Thoracic aorta (tissue), 2 donors: ENCODE results near the gene HSPA12A. TPM values are rescaled to one million over a fixed set of nuclear protein-coding genes. Genes with fewer than 3 reads are reported as not detected.
A peak's percentile ranks its signal among the peaks of the same experiment; 100 is the strongest.
"Not testable (repeated sequence)": the region's sequence is repeated elsewhere in the genome, so short reads cannot be mapped to it uniquely, and the experiment has no call there.

Experiments
- ATAC-seq: fragments of 150-250 bp; one replicate; pipeline ENCODE4 v1.8.0; 2017; ENCODE audit warnings: low read depth; ENCODE audit not compliant: insufficient number of reproducible peaks, low FRiP score
- DNase-seq: peaks from one replicate; pipeline ENCODE4 v3.0.0-alpha.2; 2020; ENCODE audit warnings: low spot score
- H3K27ac ChIP-seq, 2 donors: fragments of 200-600 bp; sonication (generic); 1 replicate in 1 of 2; 2 replicates in 1 of 2; pipeline ENCODE4 v1.5.1; 2016; ENCODE audit warnings: mild to moderate bottlenecking in 2 of 2, moderate library complexity in 2 of 2
- H3K27me3 ChIP-seq: fragments of 200-600 bp; sonication (generic); replicated peaks from 2 replicates; pipeline ENCODE4 v1.6.0; 2016; ENCODE audit warnings: mild to moderate bottlenecking; ENCODE audit not compliant: insufficient read depth
- H3K36me3 ChIP-seq: fragments of 200-600 bp; sonication (generic); one replicate; pipeline ENCODE4 v1.5.1; 2016
- H3K4me1 ChIP-seq, 2 donors: fragments of 200-600 bp; sonication (generic); 1 replicate in 1 of 2; 2 replicates in 1 of 2; pipeline versions ENCODE4 v1.5.1 to v1.6.0; 2016; ENCODE audit warnings: low read depth in 2 of 2, mild to moderate bottlenecking in 1 of 2; ENCODE audit not compliant: control insufficient read depth in 1 of 2
- H3K4me3 ChIP-seq: fragments of 200-600 bp; sonication (generic); 2 replicates; pipeline ENCODE4 v1.5.1; 2016; ENCODE audit warnings: mild to moderate bottlenecking
- H3K9me3 ChIP-seq: fragments of 200-600 bp; sonication (generic); 2 replicates; pipeline ENCODE4 v1.5.1; 2016
- total RNA-seq, 2 donors: library from RNA; depleted of rRNA; stranded (reverse); fragments of >200 nt; gene quantifications; one replicate each; pipeline versions ENCODE4 v1.1.0 to v1.2.3, GENCODE V29; 2016
- TF ChIP-seq, protein P1 (sequence below): fragments of 200-600 bp; sonication (generic); IDR thresholded peaks from one replicate; pipeline ENCODE4 v1.5.1; 2019; ENCODE audit warnings: antibody characterized with exemption

Gene HSPA12A
- total RNA-seq, 2 donors from 2014 or later: 10.2 to 13.6 TPM

- ATAC-seq (no peak), DNase-seq (no peak)
- no peak overlapping the region for H3K4me3 ChIP-seq
- H3K27ac ChIP-seq: no peak overlapping the region
- no peaks in the 10 kb centered on the region for H3K36me3 ChIP-seq
- H3K4me1 ChIP-seq: peaks cover 0 to 11% of the 10 kb centered on the region in 2 donors
- H3K27me3 ChIP-seq: no peaks in the 10 kb centered on the region
- no peaks in the 10 kb centered on the region for H3K9me3 ChIP-seq
- TF ChIP-seq, protein P1, sequence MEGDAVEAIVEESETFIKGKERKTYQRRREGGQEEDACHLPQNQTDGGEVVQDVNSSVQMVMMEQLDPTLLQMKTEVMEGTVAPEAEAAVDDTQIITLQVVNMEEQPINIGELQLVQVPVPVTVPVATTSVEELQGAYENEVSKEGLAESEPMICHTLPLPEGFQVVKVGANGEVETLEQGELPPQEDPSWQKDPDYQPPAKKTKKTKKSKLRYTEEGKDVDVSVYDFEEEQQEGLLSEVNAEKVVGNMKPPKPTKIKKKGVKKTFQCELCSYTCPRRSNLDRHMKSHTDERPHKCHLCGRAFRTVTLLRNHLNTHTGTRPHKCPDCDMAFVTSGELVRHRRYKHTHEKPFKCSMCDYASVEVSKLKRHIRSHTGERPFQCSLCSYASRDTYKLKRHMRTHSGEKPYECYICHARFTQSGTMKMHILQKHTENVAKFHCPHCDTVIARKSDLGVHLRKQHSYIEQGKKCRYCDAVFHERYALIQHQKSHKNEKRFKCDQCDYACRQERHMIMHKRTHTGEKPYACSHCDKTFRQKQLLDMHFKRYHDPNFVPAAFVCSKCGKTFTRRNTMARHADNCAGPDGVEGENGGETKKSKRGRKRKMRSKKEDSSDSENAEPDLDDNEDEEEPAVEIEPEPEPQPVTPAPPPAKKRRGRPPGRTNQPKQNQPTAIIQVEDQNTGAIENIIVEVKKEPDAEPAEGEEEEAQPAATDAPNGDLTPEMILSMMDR: no peak
Observed at GRCh38 chr10:116713846-116714245, 28.5 kb downstream of the HSPA12A start.

DNA sequence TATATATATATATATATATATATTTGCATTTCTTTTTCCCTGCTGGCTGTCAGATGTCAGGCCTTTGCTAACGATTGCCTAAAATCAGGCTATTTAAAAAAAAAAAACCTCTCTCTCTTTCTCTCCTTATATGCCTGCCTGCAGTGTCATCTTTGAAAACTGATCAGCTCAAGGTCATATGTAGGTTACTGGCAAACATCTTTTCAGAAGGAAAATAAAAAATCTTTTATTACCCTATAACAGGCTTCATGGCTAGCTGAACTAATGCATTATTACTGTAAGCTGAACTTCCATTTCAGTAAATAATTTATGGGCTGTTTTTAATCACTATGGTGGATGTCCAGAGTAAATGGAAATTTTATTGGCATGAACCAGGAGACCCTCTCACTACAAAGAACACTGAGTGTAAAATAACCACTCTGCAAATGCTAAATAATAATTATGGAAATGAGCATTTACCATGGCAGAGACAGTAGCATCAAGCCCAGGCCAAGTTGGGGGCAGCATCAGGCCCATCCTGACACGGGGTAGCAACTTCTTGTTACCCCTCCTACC lies 29.3 kb downstream of the HSPA12A start:
- Histone ChIP-seq H3K4me3 (no peak overlapping the region), H3K27me3 (no peaks in the 10 kb centered on the region), H3K4me1 (peaks cover 1 to 18% of the 10 kb centered on the region in 2 donors), H3K27ac (no peak overlapping the region), H3K9me3 (no peaks in the 10 kb centered on the region), H3K36me3 (no peaks in the 10 kb centered on the region)
- TF ChIP-seq, protein P1: no peak
- no peak for ATAC-seq
- DNase-seq: no peak

- H3K27ac ChIP-seq: no peak overlapping the region
- ATAC-seq: no peak
Observed at GRCh38 chr10:116712519-116712918, 29.8 kb downstream of the HSPA12A start.

DNA sequence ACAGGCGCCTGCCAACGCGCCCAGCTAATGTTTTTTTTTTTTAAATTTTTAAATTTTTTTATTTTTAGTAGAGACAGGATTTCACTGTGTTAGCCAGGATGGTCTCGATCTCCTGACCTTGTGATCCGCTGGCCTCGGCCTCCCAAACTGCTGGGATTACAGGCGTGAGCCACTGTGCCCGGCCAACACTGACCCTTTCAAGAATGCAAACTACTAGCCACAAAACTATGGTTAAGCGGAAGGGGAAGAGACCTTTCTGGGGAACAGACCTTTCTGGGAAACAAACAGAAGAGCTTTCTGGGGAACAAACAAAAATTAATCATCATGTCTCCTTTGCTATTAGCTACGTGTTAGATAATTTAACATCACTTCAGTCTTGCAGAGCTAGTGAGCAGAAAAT lies 30.6 kb downstream of the HSPA12A start:
- DNase-seq, H3K36me3 ChIP-seq, H3K27ac ChIP-seq, H3K27me3 ChIP-seq, H3K4me3 ChIP-seq, ATAC-seq, H3K9me3 ChIP-seq: not testable (repeated sequence)
- peaks cover 6 to 24% of the 10 kb centered on the region in 2 donors for H3K4me1 ChIP-seq

More at GRCh38 chr10:116712519-116712918, 29.8 kb downstream of the HSPA12A start:
- H3K36me3 ChIP-seq: no peaks in the 10 kb centered on the region
- peaks cover 6 to 24% of the 10 kb centered on the region in 2 donors for H3K4me1 ChIP-seq
- DNase-seq: no peak
- H3K27me3 ChIP-seq: no peaks in the 10 kb centered on the region
- no peak overlapping the region for H3K4me3 ChIP-seq
- no peaks in the 10 kb centered on the region for H3K9me3 ChIP-seq
- TF ChIP-seq, protein P1: no peak

DNA sequence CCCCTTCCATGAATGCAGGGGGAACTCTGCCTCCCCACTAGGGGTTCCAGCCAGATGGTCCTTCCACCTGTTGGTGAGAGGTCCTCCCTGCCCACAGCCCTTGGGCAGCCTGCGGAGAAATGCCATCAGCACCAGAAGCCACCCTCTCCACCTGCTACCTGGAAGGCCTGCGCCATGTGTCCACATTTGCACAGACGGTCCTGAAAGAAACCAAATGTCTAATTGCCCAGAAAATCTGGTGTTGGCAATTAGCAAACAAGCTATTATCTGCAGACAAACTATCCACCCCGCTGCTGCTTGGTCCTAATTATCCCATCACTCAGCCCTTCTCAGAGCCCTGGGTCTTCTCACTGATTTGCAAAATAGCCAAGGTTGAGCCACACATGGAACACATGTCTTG lies 32.3 kb downstream of the HSPA12A start:
- TF ChIP-seq, protein P1: no peak
- no peak overlapping the region for H3K27ac ChIP-seq
- ATAC-seq: no peak
- no peak for DNase-seq
- peaks cover 6 to 15% of the 10 kb centered on the region in 2 donors for H3K4me1 ChIP-seq
- no peaks in the 10 kb centered on the region for H3K27me3 ChIP-seq
- H3K36me3 ChIP-seq: no peaks in the 10 kb centered on the region
- no peaks in the 10 kb centered on the region for H3K9me3 ChIP-seq
- H3K4me3 ChIP-seq: no peak overlapping the region

GRCh38 chr10:116708877-116709276 lies 33.5 kb downstream of the HSPA12A start:
- Histone ChIP-seq H3K9me3 (no peaks in the 10 kb centered on the region), H3K27me3 (no peaks in the 10 kb centered on the region), H3K36me3 (no peaks in the 10 kb centered on the region), H3K4me1 (peaks cover 6 to 15% of the 10 kb centered on the region in 2 donors), H3K27ac (peak overlapping the region; percentile 55 to 66), H3K4me3 (no peak overlapping the region)
- TF ChIP-seq, protein P1: no peak
- DNase-seq (no peak), ATAC-seq (no peak)
